HG03025 (cell line): Measurements from ENCODE around the gene RNF17.
A peak's percentile ranks its signal among the peaks of the same experiment; 100 is the strongest.

Experiments used
- ATAC-seq: cut with Tn5 transposase; IDR thresholded peaks from one replicate; pipeline ENCODE4 v1.9.1; 2021; ENCODE audit warnings: mild to moderate bottlenecking, moderate library complexity; ENCODE audit not compliant: unreplicated experiment, low FRiP score

The RNF17 gene

GRCh38 chr13:24763596-24764275 lies at the start of gene RNF17:
Gene RNF17, plus strand, starts transcription at chr13:24764169. Its CDS starts 35 bp downstream, at chr13:24764204.
- ATAC-seq: no peak

- ATAC-seq: no peak
Measured at GRCh38 chr13:24716011-24716410, 48.0 kb upstream of the RNF17 start.

GRCh38 chr13:24716446-24716845 lies 47.5 kb upstream of the RNF17 start:
- no peak for ATAC-seq

GRCh38 chr13:24717217-24717616 lies 46.8 kb upstream of the RNF17 start:
- no peak for ATAC-seq

- no peak for ATAC-seq
Measured at GRCh38 chr13:24718192-24718965, 45.6 kb upstream of the RNF17 start.

GRCh38 chr13:24719139-24719538 lies 44.8 kb upstream of the RNF17 start:
- no peak for ATAC-seq

- no peak for ATAC-seq
Measured at GRCh38 chr13:24723206-24723605, 40.8 kb upstream of the RNF17 start.

GRCh38 chr13:24724714-24725113 lies 39.3 kb upstream of the RNF17 start:
- no peak for ATAC-seq

- ATAC-seq: no peak
Measured at GRCh38 chr13:24725379-24725778, 38.6 kb upstream of the RNF17 start.

- peak; percentile 74 for ATAC-seq
Measured at GRCh38 chr13:24727731-24728601, 36.0 kb upstream of the RNF17 start.

- ATAC-seq: peak; percentile 76
Measured at GRCh38 chr13:24730873-24731567, 32.9 kb upstream of the RNF17 start.

- ATAC-seq: no peak
Measured at GRCh38 chr13:24734950-24735349, 29.0 kb upstream of the RNF17 start.

- no peak for ATAC-seq
Measured at GRCh38 chr13:24737042-24737441, 26.9 kb upstream of the RNF17 start.

GRCh38 chr13:24738366-24738847 lies 25.6 kb upstream of the RNF17 start:
- no peak for ATAC-seq

- ATAC-seq: no peak
Measured at GRCh38 chr13:24740014-24740890, 23.7 kb upstream of the RNF17 start.

- ATAC-seq: no peak
Measured at GRCh38 chr13:24741016-24741662, 22.8 kb upstream of the RNF17 start.

GRCh38 chr13:24741791-24742190 lies 22.2 kb upstream of the RNF17 start:
- ATAC-seq: no peak

GRCh38 chr13:24742294-24742693 lies 21.7 kb upstream of the RNF17 start:
- ATAC-seq: no peak

- no peak for ATAC-seq
Measured at GRCh38 chr13:24742977-24743376, 21.0 kb upstream of the RNF17 start.
